Right kidney (tissue), 9 donors: Measurements from ENCODE around the gene ARID1B.
A peak's percentile ranks its signal among the peaks of the same experiment; 100 is the strongest.

Experiments used
- DNase-seq: peaks from one replicate; pipeline ENCODE4 v3.0.0-alpha.2; 2016
- long read RNA-seq, 8 donors: transcript quantifications; one replicate each; lab custom pipeline, GENCODE V29; 2026

ARID1B gene
- long read RNA-seq, donor 1, full-length matches to known transcripts = 48 of 48 reads
- long read RNA-seq, donor 1, partial matches to known transcripts = 0 of 48 reads
- long read RNA-seq, donor 1, other reads (novel, unspliced or antisense) = 0 of 48 reads
- long read RNA-seq, donor 2, full-length matches to known transcripts = 32 of 40 reads
- long read RNA-seq, donor 2, partial matches to known transcripts = 8 of 40 reads
- long read RNA-seq, donor 2, other reads (novel, unspliced or antisense) = 0 of 40 reads
- long read RNA-seq, donor 3, full-length matches to known transcripts = 30 of 30 reads
- long read RNA-seq, donor 3, partial matches to known transcripts = 0 of 30 reads
- long read RNA-seq, donor 3, other reads (novel, unspliced or antisense) = 0 of 30 reads
- long read RNA-seq, donor 4, full-length matches to known transcripts = 92 of 109 reads
- long read RNA-seq, donor 4, partial matches to known transcripts = 17 of 109 reads
- long read RNA-seq, donor 4, other reads (novel, unspliced or antisense) = 0 of 109 reads
- long read RNA-seq, donor 5, full-length matches to known transcripts = 61 of 69 reads
- long read RNA-seq, donor 5, partial matches to known transcripts = 8 of 69 reads
- long read RNA-seq, donor 5, other reads (novel, unspliced or antisense) = 0 of 69 reads
- long read RNA-seq, donor 6, full-length matches to known transcripts = 48 of 71 reads
- long read RNA-seq, donor 6, partial matches to known transcripts = 23 of 71 reads
- long read RNA-seq, donor 6, other reads (novel, unspliced or antisense) = 0 of 71 reads
- long read RNA-seq, donor 7, full-length matches to known transcripts = 89 of 137 reads
- long read RNA-seq, donor 7, partial matches to known transcripts = 48 of 137 reads
- long read RNA-seq, donor 7, other reads (novel, unspliced or antisense) = 0 of 137 reads
- long read RNA-seq, donor 8, full-length matches to known transcripts = 58 of 71 reads
- long read RNA-seq, donor 8, partial matches to known transcripts = 13 of 71 reads
- long read RNA-seq, donor 8, other reads (novel, unspliced or antisense) = 0 of 71 reads

- DNase-seq = peak; percentile 95
Measured at GRCh38 chr6:156776840-156777576, at the start of gene ARID1B. TSS of gene ARID1B (plus strand) at chr6:156777378. CDS start at chr6:156777681, 303 bp downstream.

DNA sequence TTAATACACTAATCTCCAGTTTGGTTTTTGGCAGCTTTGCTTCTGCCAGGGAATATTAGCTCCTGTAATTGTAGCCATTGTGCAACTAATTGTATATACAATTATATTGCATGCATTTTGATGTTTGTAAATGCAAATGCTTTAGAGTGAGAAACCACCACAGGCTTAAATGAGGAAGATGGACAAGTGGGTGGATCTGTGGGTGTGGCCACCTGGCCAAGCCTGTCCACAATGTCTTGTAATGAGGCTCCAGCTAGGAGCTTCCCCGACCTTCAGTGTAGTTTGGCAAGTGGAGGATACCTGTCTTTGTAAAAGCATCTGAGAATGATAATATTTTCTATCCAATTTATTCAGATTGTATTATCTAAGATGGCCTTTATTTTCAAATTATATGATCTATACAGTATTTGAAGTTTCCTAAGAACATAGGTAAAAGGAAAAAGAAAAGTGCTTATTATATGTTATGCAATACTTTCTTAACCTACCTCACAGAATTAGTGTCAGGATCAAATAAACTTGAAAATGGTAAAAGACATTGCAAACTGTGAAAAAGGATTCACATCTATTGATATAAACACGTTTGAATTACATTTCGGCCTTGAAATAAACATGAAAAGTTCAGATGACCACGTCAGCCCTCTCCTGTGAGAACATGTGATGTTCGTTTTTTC lies 49.3 kb upstream of the ARID1B start:
- DNase-seq = no peak

- no peak for DNase-seq
Measured at GRCh38 chr6:156729248-156729647, 47.9 kb upstream of the ARID1B start.

DNA sequence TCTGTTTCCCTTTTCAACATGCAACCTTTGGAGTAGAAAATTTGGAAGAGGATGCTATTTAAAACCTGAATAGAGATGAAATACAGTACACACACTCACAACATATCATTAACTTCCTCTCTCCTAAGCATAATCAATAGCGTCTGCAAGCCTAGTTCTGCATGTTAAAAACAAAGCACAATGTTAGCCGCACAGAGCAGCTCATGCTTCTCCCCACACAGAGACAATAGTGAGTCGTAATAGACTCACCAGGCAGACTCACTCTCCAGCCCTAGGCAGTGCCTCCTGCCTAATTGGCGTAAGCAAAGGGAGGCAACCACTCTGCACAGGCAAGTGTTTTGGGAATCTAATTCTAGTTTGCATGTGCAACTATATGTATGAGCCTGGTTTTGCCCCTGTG lies 45.8 kb upstream of the ARID1B start:
- no peak for DNase-seq

GRCh38 chr6:156735751-156736150 lies 41.4 kb upstream of the ARID1B start:
- no peak for DNase-seq

- DNase-seq = no peak
Measured at GRCh38 chr6:156740604-156741003, 36.6 kb upstream of the ARID1B start.

DNA sequence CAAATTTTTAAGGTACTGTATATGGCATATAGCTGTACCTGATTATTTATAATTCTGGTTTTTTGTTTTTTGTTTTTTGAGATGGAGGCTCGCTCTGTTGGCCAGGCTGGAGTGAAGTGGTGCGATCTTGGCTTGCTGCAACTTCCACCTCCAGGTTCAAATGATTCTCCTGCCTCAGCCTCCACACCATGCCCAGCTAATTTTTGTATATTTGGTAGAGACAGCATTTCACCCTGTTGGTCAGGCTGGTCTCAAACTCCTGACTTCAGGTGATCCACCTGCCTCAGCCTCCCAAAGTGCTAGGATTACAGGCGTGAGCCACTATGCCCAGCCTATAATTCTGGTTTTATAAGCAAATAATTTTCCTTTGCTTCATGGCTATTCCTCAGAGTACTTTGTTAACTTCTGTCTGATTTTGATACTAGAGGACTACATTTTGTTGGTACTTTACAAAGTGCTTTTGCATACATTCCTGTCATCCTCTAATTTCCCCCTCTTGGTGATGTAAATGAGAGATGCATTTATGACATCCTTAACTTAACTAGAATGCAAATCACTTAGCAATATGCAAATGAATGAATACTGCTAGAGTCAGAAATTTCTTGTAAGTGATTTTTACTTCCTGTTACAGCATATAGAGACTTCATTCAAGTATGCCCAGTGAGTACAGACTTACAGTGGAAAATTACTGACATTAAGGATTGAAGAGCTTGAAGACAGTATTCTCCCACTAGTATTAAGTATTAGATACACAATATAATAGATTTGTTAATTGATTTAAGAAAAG lies 35.7 kb upstream of the ARID1B start:
- no peak for DNase-seq

DNA sequence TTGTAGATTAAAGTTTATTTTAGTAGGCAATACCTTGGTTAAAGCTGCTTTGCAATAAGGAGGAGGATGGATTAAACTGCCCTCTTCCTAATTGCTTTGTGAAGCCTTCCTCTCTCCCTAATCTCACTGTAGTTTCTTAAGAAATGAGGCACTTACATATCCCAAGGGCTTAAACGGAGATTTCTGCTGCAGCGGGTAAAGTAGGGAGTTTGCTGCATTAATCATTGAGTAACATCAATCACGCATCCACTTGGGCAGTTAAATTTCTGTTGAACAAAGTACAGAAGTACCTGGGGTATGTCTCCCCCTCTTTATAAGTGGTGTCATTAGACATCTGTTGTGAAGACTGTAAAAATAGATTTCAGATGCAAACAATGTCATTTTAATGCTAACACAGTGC lies 29.5 kb upstream of the ARID1B start:
- no peak for DNase-seq

GRCh38 chr6:156748504-156748903 lies 28.7 kb upstream of the ARID1B start:
- DNase-seq = no peak

GRCh38 chr6:156752666-156753301 lies 24.4 kb upstream of the ARID1B start:
- peak; percentile 33 for DNase-seq

- DNase-seq = no peak
Measured at GRCh38 chr6:156756630-156757610, 20.3 kb upstream of the ARID1B start.

- DNase-seq = no peak
Measured at GRCh38 chr6:156757849-156758248, 19.3 kb upstream of the ARID1B start.

DNA sequence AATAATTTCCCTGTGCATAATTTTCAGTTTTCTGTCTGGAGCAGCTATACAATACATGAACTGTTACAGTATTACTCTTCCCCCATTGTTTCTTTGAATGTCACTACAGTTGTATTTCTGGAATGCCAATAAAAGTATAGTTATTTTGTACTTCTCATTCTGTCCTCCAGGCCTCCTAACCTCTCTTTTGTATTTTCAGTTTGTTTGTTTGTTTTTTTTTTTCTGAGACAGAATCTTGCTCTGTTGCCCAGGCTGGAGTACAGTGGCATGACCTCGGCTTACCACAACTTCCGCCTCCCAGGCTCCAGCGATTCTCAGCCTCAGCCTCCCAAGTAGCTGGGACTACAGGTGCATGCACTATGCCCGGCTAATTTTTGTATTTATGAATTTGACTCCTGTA lies 16.8 kb upstream of the ARID1B start:
- DNase-seq = no peak

DNA sequence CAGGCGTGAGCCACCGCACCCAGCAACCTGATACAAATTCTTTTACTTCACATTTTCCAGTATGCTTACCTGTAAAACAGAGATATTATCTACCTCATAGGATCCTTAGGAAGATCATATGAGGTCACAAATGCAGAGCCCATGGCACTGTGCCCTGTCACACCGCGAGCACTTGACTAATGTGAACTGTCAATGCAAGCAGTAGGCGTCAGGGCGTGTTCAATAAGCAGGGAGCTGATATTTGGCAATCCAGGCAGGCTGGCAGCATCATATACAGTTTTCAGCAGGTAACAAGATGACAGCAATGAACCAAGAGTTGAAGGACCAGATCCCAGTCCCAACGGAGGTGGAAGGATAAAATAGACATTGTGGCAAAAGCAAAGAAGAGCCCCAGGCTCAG lies 14.6 kb upstream of the ARID1B start:
- no peak for DNase-seq

DNA sequence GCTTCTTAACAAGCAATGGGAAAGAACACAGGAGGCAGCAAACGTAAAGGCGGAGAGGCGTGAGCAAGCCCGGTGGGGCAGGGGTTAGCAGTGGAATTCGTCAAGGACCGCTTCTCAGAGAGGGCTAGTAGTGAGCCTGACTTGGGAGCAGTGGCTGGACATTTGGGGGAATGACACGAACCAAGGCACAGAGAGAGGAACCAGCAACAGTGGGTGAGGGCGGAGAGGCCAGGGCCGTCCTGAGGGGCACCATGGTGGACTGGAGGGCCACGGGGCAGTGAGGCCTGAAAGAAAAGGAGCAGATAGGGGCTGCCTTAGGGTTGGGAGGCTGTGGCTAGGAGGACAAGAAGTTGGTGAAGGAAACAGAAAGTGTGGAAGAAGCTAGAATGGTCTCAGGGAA lies 12.1 kb upstream of the ARID1B start:
- no peak for DNase-seq

GRCh38 chr6:156767603-156768467 lies 9.3 kb upstream of the ARID1B start:
- no peak for DNase-seq

- no peak for DNase-seq
Measured at GRCh38 chr6:156771047-156771446, 6.1 kb upstream of the ARID1B start.

- no peak for DNase-seq
Measured at GRCh38 chr6:156771761-156772160, 5.4 kb upstream of the ARID1B start.
